HuH-7.5 (cell line): ENCODE measurements around the gene LRRC26.

ENCODE experiments used
- DNase-seq: peaks from one replicate; pipeline ENCODE4 v3.0.0; 2011; ENCODE audit warnings: low spot score

Gene LRRC26

GRCh38 chr9:137150617-137151457 lies 19.0 kb downstream of the LRRC26 start:
- DNase-seq: peak; percentile 85

- peak; percentile 90 for DNase-seq
These were observed 19.8 kb downstream of the LRRC26 start for GRCh38 chr9:137149942-137150616.

- DNase-seq: no peak
These were observed 20.5 kb downstream of the LRRC26 start for GRCh38 chr9:137149363-137149762.

- no peak for DNase-seq
These were observed 21.2 kb downstream of the LRRC26 start for GRCh38 chr9:137148661-137149060.

GRCh38 chr9:137148242-137148641 lies 21.6 kb downstream of the LRRC26 start:
- DNase-seq: no peak

GRCh38 chr9:137147793-137148160 lies 22.1 kb downstream of the LRRC26 start:
- no peak for DNase-seq

- no peak for DNase-seq
These were observed 22.6 kb downstream of the LRRC26 start for GRCh38 chr9:137147091-137147792.

GRCh38 chr9:137146527-137146918 lies 23.3 kb downstream of the LRRC26 start:
- DNase-seq: no peak

GRCh38 chr9:137145731-137146526 lies 23.9 kb downstream of the LRRC26 start:
- DNase-seq: no peak

- no peak for DNase-seq
These were observed 26.4 kb downstream of the LRRC26 start for GRCh38 chr9:137143459-137143858.

GRCh38 chr9:137141976-137142936 lies 27.6 kb downstream of the LRRC26 start:
- no peak for DNase-seq

- no peak for DNase-seq
These were observed 28.6 kb downstream of the LRRC26 start for GRCh38 chr9:137141050-137141810.

GRCh38 chr9:137140151-137141012 lies 29.5 kb downstream of the LRRC26 start:
- no peak for DNase-seq

GRCh38 chr9:137139468-137140150 lies 30.2 kb downstream of the LRRC26 start:
- DNase-seq: no peak

- DNase-seq: no peak
These were observed 31.0 kb downstream of the LRRC26 start, which contains the start of gene GRIN1 for GRCh38 chr9:137138722-137139467. GRIN1 (plus strand) TSS chr9:137139154; CDS start chr9:137139487, 333 bp downstream.

- no peak for DNase-seq
These were observed 31.7 kb downstream of the LRRC26 start for GRCh38 chr9:137138058-137138721.
